GM18867 (cell line): ENCODE measurements around the gene HES4.
"Not testable (repeated sequence)": the region's sequence is repeated elsewhere in the genome, so short reads cannot be mapped to it uniquely, and the experiment has no call there.

Experiments
- ATAC-seq: cut with Tn5 transposase; IDR thresholded peaks from one replicate; pipeline ENCODE4 v1.9.1; 2021; ENCODE audit warnings: mild to moderate bottlenecking, moderate library complexity; ENCODE audit not compliant: unreplicated experiment

HES4 gene

GRCh38 chr1:1000357-1001056 is 610 bp upstream of the HES4 start:
- ATAC-seq: no peak

- ATAC-seq: no peak
Measured at GRCh38 chr1:998995-999724, 737 bp downstream of the HES4 start.

- ATAC-seq: no peak
Measured at GRCh38 chr1:998745-998994, 1.2 kb downstream of the HES4 start.

- no peak for ATAC-seq
Measured at GRCh38 chr1:997993-998744, 1.7 kb downstream of the HES4 start.

GRCh38 chr1:997713-997992 is 2.2 kb downstream of the HES4 start:
- no peak for ATAC-seq

GRCh38 chr1:996851-997712 is 2.8 kb downstream of the HES4 start:
- ATAC-seq: no peak

GRCh38 chr1:995665-996633 is 3.9 kb downstream of the HES4 start:
- no peak for ATAC-seq

GRCh38 chr1:994546-994945 is 5.4 kb downstream of the HES4 start:
- ATAC-seq: not testable (repeated sequence)

GRCh38 chr1:993379-993995 is 6.4 kb downstream of the HES4 start:
- ATAC-seq: no peak

GRCh38 chr1:992362-992761 is 7.5 kb downstream of the HES4 start:
- ATAC-seq: no peak

GRCh38 chr1:991895-992294 is 8.0 kb downstream of the HES4 start:
- no peak for ATAC-seq

- ATAC-seq: not testable (repeated sequence)
Measured at GRCh38 chr1:991275-991674, 8.6 kb downstream of the HES4 start.

- not testable (repeated sequence) for ATAC-seq
Measured at GRCh38 chr1:988061-988460, 11.8 kb downstream of the HES4 start.

- ATAC-seq: no peak
Measured at GRCh38 chr1:985126-985525, 14.8 kb downstream of the HES4 start.

- ATAC-seq: no peak
Measured at GRCh38 chr1:984476-984814, 15.5 kb downstream of the HES4 start.

- no peak for ATAC-seq
Measured at GRCh38 chr1:983798-984475, 16.0 kb downstream of the HES4 start.

GRCh38 chr1:982765-983436 is 17.0 kb downstream of the HES4 start:
- no peak for ATAC-seq

- ATAC-seq: no peak
Measured at GRCh38 chr1:981955-982558, 17.8 kb downstream of the HES4 start, which contains the start of gene PERM1. Gene PERM1, minus strand, starts transcription at chr1:982093. Its CDS starts 1,064 bp downstream, at chr1:981029.
